GM21619 (cell line): ENCODE results near the gene TJAP1.
"Not testable (repeated sequence)": the region's sequence is repeated elsewhere in the genome, so short reads cannot be mapped to it uniquely, and the experiment has no call there.

ENCODE experiments used
- ATAC-seq: cut with Tn5 transposase; IDR thresholded peaks from one replicate; pipeline ENCODE4 v1.9.1; 2021; ENCODE audit not compliant: unreplicated experiment

Gene TJAP1

GRCh38 chr6:43478008-43478372, 620 bp downstream of the TJAP1 start:
- no peak for ATAC-seq

GRCh38 chr6:43481075-43481474, 3.7 kb downstream of the TJAP1 start:
- ATAC-seq: no peak

GRCh38 chr6:43481591-43482236, 4.3 kb downstream of the TJAP1 start:
- no peak for ATAC-seq

GRCh38 chr6:43488667-43489276, 11.4 kb downstream of the TJAP1 start:
- ATAC-seq: no peak

GRCh38 chr6:43489277-43490072, 12.1 kb downstream of the TJAP1 start:
- ATAC-seq: no peak

GRCh38 chr6:43490523-43490939, 13.2 kb downstream of the TJAP1 start:
- ATAC-seq: no peak

GRCh38 chr6:43491750-43492661, 14.6 kb downstream of the TJAP1 start:
- ATAC-seq: no peak

- ATAC-seq: no peak
These were observed 15.3 kb downstream of the TJAP1 start for GRCh38 chr6:43492673-43493072.

GRCh38 chr6:43493230-43493629, 15.9 kb downstream of the TJAP1 start:
- ATAC-seq: no peak

GRCh38 chr6:43493833-43494232, 16.5 kb downstream of the TJAP1 start:
- ATAC-seq: no peak

GRCh38 chr6:43494321-43494720, 17.0 kb downstream of the TJAP1 start:
- no peak for ATAC-seq

GRCh38 chr6:43494766-43495165, 17.4 kb downstream of the TJAP1 start:
- ATAC-seq: no peak

- ATAC-seq: no peak
These were observed 18.1 kb downstream of the TJAP1 start for GRCh38 chr6:43495409-43495941.

- no peak for ATAC-seq
These were observed 19.2 kb downstream of the TJAP1 start for GRCh38 chr6:43496370-43497128.

- ATAC-seq: no peak
These were observed 19.7 kb downstream of the TJAP1 start for GRCh38 chr6:43497129-43497396.

GRCh38 chr6:43497689-43498088, 20.3 kb downstream of the TJAP1 start:
- ATAC-seq: no peak

GRCh38 chr6:43498291-43498690, 20.9 kb downstream of the TJAP1 start:
- not testable (repeated sequence) for ATAC-seq

- ATAC-seq: no peak
These were observed 21.9 kb downstream of the TJAP1 start for GRCh38 chr6:43499028-43499815.

- ATAC-seq: no peak
These were observed 23.6 kb downstream of the TJAP1 start for GRCh38 chr6:43500921-43501320.

GRCh38 chr6:43502666-43503065, 25.3 kb downstream of the TJAP1 start:
- no peak for ATAC-seq
